COLO668 (cell line): ENCODE data around the gene SLC25A23.

Experiments
- DNase-seq: peaks from one replicate; lab custom pipeline; 2025; ENCODE audit not compliant: unreplicated experiment; lab: John Stamatoyannopoulos, UW

SLC25A23 gene

GRCh38 chr19:6481541-6482342 is 22.1 kb upstream of the SLC25A23 start, which contains the start of gene DENND1C:
DENND1C (minus strand) TSS chr19:6481787; CDS start chr19:6481695, 92 bp downstream.
- no peak for DNase-seq

GRCh38 chr19:6480848-6481415 is 21.3 kb upstream of the SLC25A23 start:
- no peak for DNase-seq

GRCh38 chr19:6479836-6480398 is 20.3 kb upstream of the SLC25A23 start:
- no peak for DNase-seq

- DNase-seq, result no peak
These were observed 19.2 kb upstream of the SLC25A23 start for GRCh38 chr19:6478815-6479214.

- no peak for DNase-seq
These were observed 17.4 kb upstream of the SLC25A23 start for GRCh38 chr19:6476896-6477431.

- DNase-seq, result peak; percentile 32
These were observed 16.7 kb upstream of the SLC25A23 start for GRCh38 chr19:6476155-6476895.

- no peak for DNase-seq
These were observed 15.9 kb upstream of the SLC25A23 start for GRCh38 chr19:6475321-6476108.

GRCh38 chr19:6473647-6474046 is 14.1 kb upstream of the SLC25A23 start:
- no peak for DNase-seq

GRCh38 chr19:6472713-6473112 is 13.1 kb upstream of the SLC25A23 start:
- peak; percentile 50 for DNase-seq

GRCh38 chr19:6471076-6471475 is 11.5 kb upstream of the SLC25A23 start:
- DNase-seq, result no peak

- DNase-seq, result no peak
These were observed 10.6 kb upstream of the SLC25A23 start for GRCh38 chr19:6470173-6470572.

GRCh38 chr19:6467384-6467783 is 7.8 kb upstream of the SLC25A23 start:
- no peak for DNase-seq

GRCh38 chr19:6466526-6467248 is 7.1 kb upstream of the SLC25A23 start:
- DNase-seq, result no peak

GRCh38 chr19:6465663-6466062 is 6.1 kb upstream of the SLC25A23 start:
- DNase-seq, result no peak

- DNase-seq, result no peak
These were observed 5.4 kb upstream of the SLC25A23 start for GRCh38 chr19:6465006-6465405.

GRCh38 chr19:6464070-6464873 is 4.7 kb upstream of the SLC25A23 start, which contains the start of gene CRB3:
CRB3 (plus strand) TSS chr19:6464271; CDS start chr19:6464702, 431 bp downstream.
- peak; percentile 94 for DNase-seq

- peak; percentile 99 for DNase-seq
These were observed 700 bp upstream of the SLC25A23 start for GRCh38 chr19:6460099-6460884.

GRCh38 chr19:6458695-6459261 is 814 bp downstream of the SLC25A23 start:
- DNase-seq, result no peak
